ACC112 (cell line): Measurements from ENCODE around the gene PCBP1.
"Not testable (repeated sequence)": the region's sequence is repeated elsewhere in the genome, so short reads cannot be mapped to it uniquely, and the experiment has no call there.

ENCODE experiments used
- H2AFZ ChIP-seq: fragments of 200-600 bp; sonication (generic); one replicate; pipeline ENCODE4 v1.6.0; 2017; ENCODE audit warnings: antibody characterized with exemption, low read length; ENCODE audit not compliant: unreplicated experiment
- H3K27ac ChIP-seq: fragments of 200-600 bp; sonication (generic); 2 replicates; pipeline ENCODE4 v1.5.1; 2014; ENCODE audit warnings: low read depth, mild to moderate bottlenecking, antibody characterized with exemption, low read length, moderate library complexity
- H3K27me3 ChIP-seq: fragments of 200-600 bp; sonication (generic); 2 replicates; pipeline ENCODE4 v1.6.1; 2014; ENCODE audit warnings: mild to moderate bottlenecking, antibody characterized with exemption, low read length, moderate library complexity, mixed read lengths; ENCODE audit not compliant: insufficient read depth
- H3K36me3 ChIP-seq: fragments of 200-600 bp; sonication (generic); 2 replicates; pipeline ENCODE4 v1.6.1; 2016; ENCODE audit warnings: mild to moderate bottlenecking, antibody characterized with exemption, low read length, moderate library complexity, mixed read lengths; ENCODE audit not compliant: insufficient read depth
- H3K4me1 ChIP-seq: fragments of 200-600 bp; sonication (generic); one replicate; pipeline ENCODE4 v1.6.1; 2016; ENCODE audit warnings: low read length, mixed read lengths; ENCODE audit not compliant: insufficient read depth, unreplicated experiment, control insufficient read depth
- H3K4me3 ChIP-seq: fragments of 200-600 bp; sonication (generic); 2 replicates; pipeline ENCODE4 v1.5.1; 2014; ENCODE audit warnings: mild to moderate bottlenecking, low read depth, low read length
- H3K79me2 ChIP-seq: fragments of 200-600 bp; sonication (generic); one replicate; pipeline ENCODE4 v1.6.0; 2016; ENCODE audit warnings: low read length; ENCODE audit not compliant: control insufficient read depth, unreplicated experiment, insufficient read depth

Gene PCBP1

DNA sequence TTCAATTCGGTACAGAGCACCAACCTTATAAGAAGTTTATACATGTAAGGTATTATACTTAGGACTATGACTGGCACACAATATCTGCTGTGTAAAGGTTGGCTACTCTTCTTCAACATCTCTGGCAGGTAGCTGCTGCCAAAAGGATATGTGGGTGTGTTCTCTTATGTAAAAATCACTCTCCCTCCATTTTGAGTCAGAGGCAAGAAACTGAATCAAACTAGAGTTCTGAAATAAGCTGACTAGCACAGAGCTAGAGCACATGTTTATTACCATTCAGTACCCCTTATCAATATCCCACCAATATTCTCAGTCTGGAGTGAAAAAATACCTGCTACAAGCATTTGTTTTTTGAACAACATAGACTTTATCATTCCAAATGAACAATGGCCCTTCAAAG, 38.0 kb upstream of the PCBP1 start:
- no peaks in the 10 kb centered on the region; the same call in none of the 2 replicates for H3K36me3 ChIP-seq

GRCh38 chr2:70050631-70051425, 36.4 kb upstream of the PCBP1 start:
- Histone ChIP-seq H3K4me3 (no peak overlapping the region), H3K27ac (no peak overlapping the region), H3K79me2 (no peaks in the 10 kb centered on the region), H3K4me1 (no peaks in the 10 kb centered on the region), H3K27me3 (no peaks in the 10 kb centered on the region), H3K36me3 (no peaks in the 10 kb centered on the region; the same call in none of the 2 replicates), H2AFZ (no peak overlapping the region)

More for the DNA sequence above, 38.0 kb upstream of the PCBP1 start:
- Histone ChIP-seq H2AFZ (no peak overlapping the region), H3K4me3 (no peak overlapping the region), H3K4me1 (no peaks in the 10 kb centered on the region), H3K27me3 (no peaks in the 10 kb centered on the region), H3K27ac (no peak overlapping the region), H3K79me2 (no peaks in the 10 kb centered on the region)

DNA sequence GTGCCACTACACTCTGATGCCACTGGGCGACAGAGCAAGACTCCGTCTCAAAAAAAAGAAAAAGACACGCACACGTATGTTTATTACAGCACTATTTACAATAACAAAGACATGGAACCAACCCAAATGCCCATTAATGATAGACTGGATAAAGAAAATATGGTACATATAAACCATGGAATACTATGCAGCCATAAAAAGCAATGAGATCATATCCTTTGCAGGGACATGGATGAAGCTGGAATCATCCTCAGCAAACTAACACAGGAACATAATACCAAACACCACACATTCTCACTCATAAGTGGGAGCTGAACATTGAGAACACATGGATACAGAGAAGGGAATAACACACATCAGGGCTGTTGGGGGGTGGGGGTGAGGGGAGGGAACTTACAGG, 32.0 kb upstream of the PCBP1 start:
- H3K27ac ChIP-seq, H3K4me3 ChIP-seq, H3K36me3 ChIP-seq, H3K4me1 ChIP-seq, H2AFZ ChIP-seq, H3K79me2 ChIP-seq, H3K27me3 ChIP-seq: not testable (repeated sequence)

GRCh38 chr2:70061317-70061716, 26.0 kb upstream of the PCBP1 start:
- H3K27me3 ChIP-seq: no peaks in the 10 kb centered on the region
- H3K79me2 ChIP-seq: no peaks in the 10 kb centered on the region
- no peak overlapping the region for H3K4me3 ChIP-seq
- H3K36me3 ChIP-seq: peaks cover 8% of the 10 kb centered on the region; the same call in 1 of the 2 replicates
- no peaks in the 10 kb centered on the region for H3K4me1 ChIP-seq
- no peak overlapping the region for H2AFZ ChIP-seq
- H3K27ac ChIP-seq: no peak overlapping the region

DNA sequence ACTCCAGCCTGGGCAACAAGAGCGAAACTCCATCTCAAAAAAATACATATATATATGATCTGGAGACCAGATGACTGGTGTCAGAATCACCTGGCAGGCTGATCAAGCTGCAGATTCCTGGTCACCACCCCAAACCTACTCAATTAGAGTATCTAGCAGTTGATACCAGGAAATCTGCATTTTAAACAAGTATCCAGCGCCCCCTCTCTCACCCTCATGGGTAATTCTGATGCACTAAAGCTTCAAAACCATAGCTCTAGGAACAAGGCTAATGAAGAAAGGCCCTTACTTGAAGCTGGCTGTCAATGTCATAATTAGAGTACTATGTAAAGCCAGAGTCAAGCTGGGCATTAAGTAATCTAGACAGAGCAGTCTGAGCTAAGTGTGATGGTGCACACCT, 25.0 kb upstream of the PCBP1 start:
- no peaks in the 10 kb centered on the region for H3K27me3 ChIP-seq
- H3K36me3 ChIP-seq: peaks cover 6% of the 10 kb centered on the region
- no peak overlapping the region for H2AFZ ChIP-seq
- H3K4me1 ChIP-seq: no peaks in the 10 kb centered on the region
- no peak overlapping the region for H3K4me3 ChIP-seq
- no peaks in the 10 kb centered on the region for H3K79me2 ChIP-seq
- H3K27ac ChIP-seq: no peak overlapping the region

GRCh38 chr2:70068119-70068518, 19.2 kb upstream of the PCBP1 start:
- Histone ChIP-seq H3K27me3 (no peaks in the 10 kb centered on the region), H3K4me1 (peaks cover 5% of the 10 kb centered on the region), H2AFZ (no peak overlapping the region), H3K4me3 (no peak overlapping the region), H3K27ac (no peak overlapping the region), H3K79me2 (no peaks in the 10 kb centered on the region), H3K36me3 (peaks cover 8% of the 10 kb centered on the region)

DNA sequence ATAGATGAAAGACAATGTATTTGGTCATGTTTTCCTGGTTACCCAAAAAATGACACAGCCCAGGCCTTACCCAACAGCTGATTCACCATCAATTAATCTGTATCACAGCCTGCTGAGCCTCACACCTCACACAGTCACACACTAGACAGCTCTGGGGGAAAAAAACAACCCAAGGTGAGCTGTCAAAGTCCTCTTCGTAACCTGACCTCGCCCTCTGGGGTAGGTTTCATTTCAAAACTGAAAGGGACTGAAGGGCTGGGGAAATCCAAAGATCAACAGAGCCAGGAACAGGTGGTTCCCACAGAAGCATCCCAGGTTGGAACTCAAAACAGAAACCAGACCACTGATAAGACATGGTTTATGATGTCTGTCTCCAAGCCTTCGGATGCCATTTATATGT, 18.2 kb upstream of the PCBP1 start:
- no peak overlapping the region for H3K4me3 ChIP-seq
- H3K36me3 ChIP-seq: peaks cover 8% of the 10 kb centered on the region
- H3K79me2 ChIP-seq: no peaks in the 10 kb centered on the region
- H2AFZ ChIP-seq: no peak overlapping the region
- H3K27ac ChIP-seq: no peak overlapping the region
- no peaks in the 10 kb centered on the region for H3K27me3 ChIP-seq
- peaks cover 5% of the 10 kb centered on the region for H3K4me1 ChIP-seq

- no peak overlapping the region for H3K4me3 ChIP-seq
- no peaks in the 10 kb centered on the region for H3K79me2 ChIP-seq
- peaks cover 5% of the 10 kb centered on the region for H3K4me1 ChIP-seq
- H3K27me3 ChIP-seq: no peaks in the 10 kb centered on the region
- peak overlapping the region; percentile 60 for H2AFZ ChIP-seq
- H3K36me3 ChIP-seq: peaks cover 8% of the 10 kb centered on the region
- H3K27ac ChIP-seq: no peak overlapping the region; the same call in 1 of the 2 replicates
Observed at GRCh38 chr2:70070542-70071268, 16.6 kb upstream of the PCBP1 start.

GRCh38 chr2:70073493-70073892, 13.8 kb upstream of the PCBP1 start:
- H3K4me1 ChIP-seq: peaks cover 5% of the 10 kb centered on the region
- H3K4me3 ChIP-seq: no peak overlapping the region
- H3K27ac ChIP-seq: no peak overlapping the region
- H3K27me3 ChIP-seq: no peaks in the 10 kb centered on the region
- peaks cover 4% of the 10 kb centered on the region; the same call in 1 of the 2 replicates for H3K36me3 ChIP-seq
- H2AFZ ChIP-seq: no peak overlapping the region
- no peaks in the 10 kb centered on the region for H3K79me2 ChIP-seq

GRCh38 chr2:70078384-70078783, 8.9 kb upstream of the PCBP1 start:
- Histone ChIP-seq H3K79me2 (peaks cover under 1% of the 10 kb centered on the region), H3K27me3 (no peaks in the 10 kb centered on the region), H3K4me3 (no peak overlapping the region), H3K27ac (no peak overlapping the region), H3K36me3 (peaks cover 17% of the 10 kb centered on the region), H2AFZ (no peak overlapping the region), H3K4me1 (peaks cover 3% of the 10 kb centered on the region)
